ENCODE results near the gene CEMIP2. TPM values are rescaled to one million over a fixed set of nuclear protein-coding genes. Genes with fewer than 3 reads are reported as not detected.

The CEMIP2 gene
- total and polyA plus RNA-seq, 7 experiments from 2014 or later = 17.6 to 183 (median 87.7) TPM

DNA sequence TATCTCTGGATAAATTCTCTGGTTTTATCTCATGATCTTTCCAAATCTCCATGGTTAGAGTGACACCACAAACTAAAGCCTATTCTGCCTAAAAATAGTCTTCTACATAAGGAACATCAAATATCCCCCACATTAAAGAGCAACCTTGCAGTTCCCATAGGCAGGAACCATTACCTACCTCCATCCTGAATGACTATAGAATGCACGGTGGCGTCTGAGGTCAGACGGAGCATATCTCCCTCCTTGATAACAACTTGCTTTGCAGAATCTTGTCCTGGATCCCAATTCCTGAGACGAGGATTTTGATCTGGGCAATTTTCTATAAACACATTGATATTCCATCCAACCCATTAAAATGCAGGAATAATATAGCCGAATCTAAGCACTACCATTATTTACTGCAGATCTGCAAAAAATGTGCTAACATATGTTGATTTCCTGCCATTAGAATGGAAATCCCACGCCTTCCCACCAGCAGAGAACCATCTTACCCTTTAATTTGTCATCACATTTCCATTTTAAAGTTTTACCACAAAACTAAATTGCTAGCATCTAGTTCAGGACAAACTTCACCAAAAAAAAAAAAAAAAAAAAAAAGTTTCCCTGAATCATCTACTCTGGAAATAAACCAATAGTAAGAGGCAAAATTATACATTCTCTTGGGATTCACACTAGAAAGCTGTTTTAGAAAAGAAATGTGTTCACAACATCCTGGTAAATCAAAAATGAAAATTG lies 22.1 kb downstream of the CEMIP2 start:
- Mint-ChIP-seq H3K36me3 (peaks cover 14 to 61% (median 50%) of the 10 kb centered on the region in 5 donors), H3K27me3 (no peaks in the 10 kb centered on the region), H3K4me3 (no peak overlapping the region), H3K4me1 (peaks cover 14 to 66% (median 31%) of the 10 kb centered on the region in 7 donors), H3K27ac (peak overlapping the region in 4 of 9 donors; percentile 25 to 62 (median 47)), H3K9me3 (peaks cover 0 to 3% (median 0%) of the 10 kb centered on the region in 11 donors)
- Histone ChIP-seq H3K27me3 (ENCODE audit: control insufficient read depth in 2 of 2, insufficient read depth in 2 of 2, low read length in 2 of 2) (no peaks in the 10 kb centered on the region), H3K36me3 (ENCODE audit: control insufficient read depth in 2 of 3, insufficient read depth in 3 of 3, low read length in 3 of 3) (peaks cover 8 to 42% (median 21%) of the 10 kb centered on the region in 3 experiments), H3K4me3 (ENCODE audit: low read length) (no peak overlapping the region), H3K9me3 (ENCODE audit: control insufficient read depth in 2 of 3, low read length in 3 of 3) (no peaks in the 10 kb centered on the region), H3K27ac (ENCODE audit: low read depth, low read length) (no peak overlapping the region), H3K4me1 (ENCODE audit: control insufficient read depth in 2 of 2, insufficient read depth in 2 of 2, low read length in 2 of 2) (no peaks in the 10 kb centered on the region)
- ATAC-seq = no peak
- intact Hi-C loops (cut with micrococcal nuclease) = loop anchor here in 1 of 2 donors (2.0 kb wide), 1 partner anchor 15 kb away; no protein-coding TSS in a partner anchor
- DNase-seq = no peak
- ChIA-PET CTCF (no interaction called here), POLR2A (interaction anchor here (0.6 kb wide), 1 partner anchor 20 kb away, joined by 4 read pairs; no protein-coding TSS in a partner anchor)

DNA sequence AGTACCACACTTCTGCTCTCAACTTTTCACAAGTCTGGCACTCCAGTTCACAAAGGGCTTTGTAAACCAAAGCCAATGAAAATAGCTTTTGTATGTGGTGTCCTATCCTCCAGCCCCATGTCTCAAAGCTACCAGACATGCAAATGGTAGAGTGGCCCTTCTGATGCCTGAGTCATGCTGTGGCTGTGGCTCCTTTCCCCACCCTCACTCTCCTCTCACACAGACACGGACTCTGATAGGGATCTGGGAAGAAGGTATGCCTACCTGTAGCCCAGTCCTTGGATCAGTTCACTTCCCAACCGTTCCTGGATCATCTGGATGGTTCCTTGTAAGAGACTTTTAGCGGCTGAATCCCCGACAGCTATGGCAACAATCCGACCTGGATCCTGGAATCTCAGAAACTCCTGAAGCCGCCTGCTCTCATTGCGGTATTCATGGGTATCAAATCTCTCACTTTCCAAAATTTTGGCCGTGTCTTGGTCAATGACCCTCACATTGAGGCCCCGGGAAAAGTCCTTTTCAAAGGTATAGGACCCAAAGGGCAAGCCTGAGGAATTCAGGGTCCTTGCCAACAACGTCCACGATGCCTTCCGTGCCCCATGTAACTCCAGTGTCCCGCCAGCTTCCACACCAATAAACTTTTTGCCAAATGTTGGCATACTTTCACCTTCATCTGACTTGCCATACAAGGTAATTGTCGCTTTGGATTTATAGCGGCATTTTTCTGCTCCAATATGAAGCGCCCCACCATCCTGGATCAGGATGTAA lies 23.4 kb downstream of the CEMIP2 start:
- peaks cover 14 to 65% (median 28%) of the 10 kb centered on the region in 7 donors for H3K4me1 Mint-ChIP-seq
- H3K36me3 ChIP-seq (ENCODE audit: control insufficient read depth in 2 of 3, insufficient read depth in 3 of 3, low read length in 3 of 3) = peaks cover 11 to 47% (median 21%) of the 10 kb centered on the region in 3 experiments
- peak overlapping the region in 1 of 10 donors; percentile 15 for H3K4me3 Mint-ChIP-seq
- H3K36me3 Mint-ChIP-seq = peaks cover 14 to 62% (median 50%) of the 10 kb centered on the region in 5 donors
- CTCF ChIA-PET = no interaction called here
- ATAC-seq (no peak), DNase-seq (no peak)
- no peaks in the 10 kb centered on the region for H3K27me3 ChIP-seq (ENCODE audit: control insufficient read depth in 2 of 2, insufficient read depth in 2 of 2, low read length in 2 of 2)
- POLR2A ChIA-PET = no interaction called here
- no peak overlapping the region for H3K4me3 ChIP-seq (ENCODE audit: low read length)
- no peaks in the 10 kb centered on the region for H3K4me1 ChIP-seq (ENCODE audit: control insufficient read depth in 2 of 2, insufficient read depth in 2 of 2, low read length in 2 of 2)
- no peak overlapping the region for H3K27ac ChIP-seq (ENCODE audit: low read depth, low read length)
- peak overlapping the region in 5 of 9 donors; percentile 5 to 73 (median 49) for H3K27ac Mint-ChIP-seq
- peaks cover 0 to 3% (median 0%) of the 10 kb centered on the region in 11 donors for H3K9me3 Mint-ChIP-seq
- intact Hi-C loops (cut with micrococcal nuclease) = no loop called here
- H3K9me3 ChIP-seq (ENCODE audit: control insufficient read depth in 2 of 3, low read length in 3 of 3) = no peaks in the 10 kb centered on the region
- H3K27me3 Mint-ChIP-seq = no peaks in the 10 kb centered on the region

DNA sequence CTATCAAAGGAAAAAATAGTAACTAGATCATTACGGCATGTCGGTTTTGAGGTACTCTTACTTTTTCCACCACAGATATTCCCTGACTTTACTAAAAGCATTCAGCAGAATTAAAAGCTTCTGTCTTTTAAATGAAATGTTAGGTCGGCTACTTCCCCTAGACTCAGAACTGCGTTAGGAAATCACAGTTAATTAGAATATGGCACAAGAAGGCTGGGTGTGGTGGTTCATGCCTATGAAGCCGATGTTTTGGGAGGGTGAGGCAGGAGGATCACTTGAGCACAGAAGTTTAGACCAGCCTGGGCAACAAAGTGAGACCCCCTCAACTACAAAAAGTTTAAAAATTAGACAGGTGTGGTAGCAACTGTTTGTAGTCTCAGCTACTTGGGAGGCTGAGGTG lies 24.4 kb downstream of the CEMIP2 start:
- peaks cover 14 to 52% (median 17%) of the 10 kb centered on the region in 3 experiments for H3K36me3 ChIP-seq (ENCODE audit: control insufficient read depth in 2 of 3, insufficient read depth in 3 of 3, low read length in 3 of 3)
- no peak overlapping the region for H3K27ac ChIP-seq (ENCODE audit: low read depth, low read length)
- CTCF ChIA-PET = no interaction called here
- no peak overlapping the region for H3K4me3 Mint-ChIP-seq
- ATAC-seq = no peak
- POLR2A ChIA-PET = no interaction called here
- H3K9me3 Mint-ChIP-seq = peaks cover 0 to 3% (median 0%) of the 10 kb centered on the region in 11 donors
- H3K36me3 Mint-ChIP-seq = peaks cover 14 to 65% (median 53%) of the 10 kb centered on the region in 5 donors
- H3K9me3 ChIP-seq (ENCODE audit: control insufficient read depth in 2 of 3, low read length in 3 of 3) = no peaks in the 10 kb centered on the region
- no peak for DNase-seq
- no peaks in the 10 kb centered on the region for H3K27me3 ChIP-seq (ENCODE audit: control insufficient read depth in 2 of 2, insufficient read depth in 2 of 2, low read length in 2 of 2)
- H3K4me1 ChIP-seq (ENCODE audit: control insufficient read depth in 2 of 2, insufficient read depth in 2 of 2, low read length in 2 of 2) = no peaks in the 10 kb centered on the region
- H3K4me1 Mint-ChIP-seq = peaks cover 14 to 69% (median 28%) of the 10 kb centered on the region in 7 donors
- H3K27ac Mint-ChIP-seq = peak overlapping the region in 2 of 9 donors; percentile 42 to 74
- H3K27me3 Mint-ChIP-seq = no peaks in the 10 kb centered on the region
- H3K4me3 ChIP-seq (ENCODE audit: low read length) = no peak overlapping the region
- intact Hi-C loops (cut with micrococcal nuclease) = no loop called here

DNA sequence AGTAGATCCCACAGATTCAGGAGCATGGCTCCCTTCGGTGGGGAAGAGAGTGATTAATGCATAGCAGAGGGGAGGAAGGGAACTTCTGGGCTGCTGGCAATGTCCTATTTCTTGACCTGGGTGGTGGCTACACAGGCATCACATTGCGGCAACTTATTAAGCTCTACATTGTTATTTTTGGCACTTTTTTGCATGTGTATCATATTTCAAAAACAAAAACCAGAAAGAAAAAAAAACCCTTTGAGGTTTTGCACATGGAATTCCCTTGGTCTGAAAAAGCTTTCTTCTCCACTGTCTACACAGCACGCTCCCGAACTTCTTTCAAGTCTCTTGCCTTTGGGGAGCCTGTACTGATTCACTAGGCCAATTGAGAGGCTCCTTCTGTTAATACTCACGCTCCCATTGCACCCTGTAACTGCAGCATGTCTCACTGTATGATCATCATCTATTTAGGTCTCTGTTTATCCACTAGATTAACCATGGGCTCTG lies 25.1 kb downstream of the CEMIP2 start:
- ChIA-PET POLR2A (no interaction called here), CTCF (no interaction called here)
- peaks cover 12 to 64% (median 25%) of the 10 kb centered on the region in 7 donors for H3K4me1 Mint-ChIP-seq
- peak overlapping the region in 1 of 10 donors; percentile 12 for H3K4me3 Mint-ChIP-seq
- peak overlapping the region in 4 of 9 donors; percentile 39 to 74 (median 54) for H3K27ac Mint-ChIP-seq
- H3K27me3 Mint-ChIP-seq = no peaks in the 10 kb centered on the region
- H3K36me3 ChIP-seq (ENCODE audit: control insufficient read depth in 2 of 3, insufficient read depth in 3 of 3, low read length in 3 of 3) = peaks cover 10 to 45% (median 14%) of the 10 kb centered on the region in 3 experiments
- ATAC-seq (no peak), DNase-seq (no peak)
- H3K4me1 ChIP-seq (ENCODE audit: control insufficient read depth in 2 of 2, insufficient read depth in 2 of 2, low read length in 2 of 2) = no peaks in the 10 kb centered on the region
- H3K36me3 Mint-ChIP-seq = peaks cover 14 to 64% (median 47%) of the 10 kb centered on the region in 5 donors
- no peak overlapping the region for H3K4me3 ChIP-seq (ENCODE audit: low read length)
- no peak overlapping the region for H3K27ac ChIP-seq (ENCODE audit: low read depth, low read length)
- H3K27me3 ChIP-seq (ENCODE audit: control insufficient read depth in 2 of 2, insufficient read depth in 2 of 2, low read length in 2 of 2) = no peaks in the 10 kb centered on the region
- intact Hi-C loops (cut with micrococcal nuclease) = no loop called here
- peaks cover 0 to 2% (median 0%) of the 10 kb centered on the region in 11 donors for H3K9me3 Mint-ChIP-seq
- no peaks in the 10 kb centered on the region for H3K9me3 ChIP-seq (ENCODE audit: control insufficient read depth in 2 of 3, low read length in 3 of 3)

DNA sequence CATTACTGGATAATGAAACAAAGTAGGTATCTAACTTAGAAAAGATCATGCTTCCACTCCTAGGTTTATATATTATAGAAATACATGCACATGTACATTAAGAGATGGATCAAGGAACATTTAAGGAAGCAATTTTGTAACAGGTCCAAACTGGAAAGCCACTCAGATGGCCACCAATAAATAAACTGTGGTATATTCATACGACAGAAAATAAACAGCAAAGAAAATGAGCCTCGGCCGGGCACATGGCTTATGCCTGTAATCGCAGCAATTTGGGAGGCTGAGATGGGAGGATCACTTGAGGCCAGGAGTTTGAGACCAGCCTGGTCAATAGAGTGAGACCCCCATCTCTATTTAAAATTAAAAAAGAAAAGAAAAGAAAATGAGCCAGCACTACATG lies 25.6 kb downstream of the CEMIP2 start:
- H3K36me3 ChIP-seq (ENCODE audit: control insufficient read depth in 2 of 3, insufficient read depth in 3 of 3, low read length in 3 of 3) = peaks cover 10 to 40% (median 14%) of the 10 kb centered on the region in 3 experiments

DNA sequence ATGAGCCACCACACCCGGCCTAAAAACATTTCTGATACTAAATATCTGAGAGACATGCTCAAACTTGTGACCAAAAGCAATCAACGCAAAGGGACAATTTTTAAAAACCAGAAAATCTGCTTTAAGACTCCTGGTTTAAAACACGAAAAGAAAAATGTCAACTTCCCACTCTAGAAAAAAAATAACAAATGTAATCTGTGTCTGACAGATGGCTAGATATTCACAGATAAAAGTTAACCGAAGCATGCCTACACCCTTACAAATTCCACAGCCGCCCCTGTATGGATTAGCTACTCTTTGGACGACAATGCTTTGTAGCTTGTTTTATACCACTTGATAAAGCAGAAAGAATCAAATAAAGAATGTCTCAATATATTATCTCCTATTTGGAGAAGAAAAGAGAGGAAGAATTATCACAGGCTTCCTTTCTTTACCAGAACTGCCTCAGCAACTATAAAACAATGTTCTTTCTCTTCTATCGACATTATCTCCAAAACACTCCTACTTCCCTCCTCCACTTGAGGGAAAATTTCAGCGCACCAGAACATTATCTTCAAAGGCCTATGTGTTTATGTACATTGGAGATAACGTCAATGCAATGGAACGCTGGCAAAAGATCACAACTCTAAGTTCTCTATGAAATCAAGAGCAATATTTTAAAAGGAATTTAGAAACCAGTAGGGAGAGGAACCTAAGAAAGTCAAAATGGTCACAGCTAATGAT lies 26.2 kb downstream of the CEMIP2 start:
- DNase-seq = no peak
- H3K36me3 Mint-ChIP-seq = peaks cover 10 to 52% (median 39%) of the 10 kb centered on the region in 5 donors
- ATAC-seq = no peak
- H3K27me3 Mint-ChIP-seq = no peaks in the 10 kb centered on the region
- no peak overlapping the region for H3K27ac ChIP-seq (ENCODE audit: low read depth, low read length)
- no peaks in the 10 kb centered on the region for H3K27me3 ChIP-seq (ENCODE audit: control insufficient read depth in 2 of 2, insufficient read depth in 2 of 2, low read length in 2 of 2)
- intact Hi-C loops (cut with micrococcal nuclease) = no loop called here
- H3K4me1 ChIP-seq (ENCODE audit: control insufficient read depth in 2 of 2, insufficient read depth in 2 of 2, low read length in 2 of 2) = no peaks in the 10 kb centered on the region
- no peak overlapping the region for H3K4me3 ChIP-seq (ENCODE audit: low read length)
- POLR2A ChIA-PET = interaction anchor here (0.6 kb wide), 1 partner anchor 25 kb away, joined by 3 read pairs; no protein-coding TSS in a partner anchor
- CTCF ChIA-PET = no interaction called here
- H3K4me1 Mint-ChIP-seq = peaks cover 7 to 52% (median 22%) of the 10 kb centered on the region in 7 donors
- H3K9me3 Mint-ChIP-seq = peaks cover 0 to 2% (median 0%) of the 10 kb centered on the region in 11 donors
- no peaks in the 10 kb centered on the region for H3K9me3 ChIP-seq (ENCODE audit: control insufficient read depth in 2 of 3, low read length in 3 of 3)
- peak overlapping the region in 5 of 9 donors; percentile 11 to 71 (median 46) for H3K27ac Mint-ChIP-seq
- no peak overlapping the region for H3K4me3 Mint-ChIP-seq
- H3K36me3 ChIP-seq (ENCODE audit: control insufficient read depth in 2 of 3, insufficient read depth in 3 of 3, low read length in 3 of 3) = peaks cover 10 to 34% (median 14%) of the 10 kb centered on the region in 3 experiments

More for the DNA sequence above, 25.6 kb downstream of the CEMIP2 start:
- Mint-ChIP-seq H3K9me3 (peaks cover 0 to 2% (median 0%) of the 10 kb centered on the region in 11 donors), H3K27me3 (no peaks in the 10 kb centered on the region), H3K4me1 (peaks cover 9 to 58% (median 22%) of the 10 kb centered on the region in 7 donors), H3K36me3 (peaks cover 10 to 58% (median 44%) of the 10 kb centered on the region in 5 donors), H3K4me3 (no peak overlapping the region), H3K27ac (peak overlapping the region in 4 of 9 donors; percentile 10 to 46 (median 22))
- Histone ChIP-seq H3K4me1 (ENCODE audit: control insufficient read depth in 2 of 2, insufficient read depth in 2 of 2, low read length in 2 of 2) (no peaks in the 10 kb centered on the region), H3K27me3 (ENCODE audit: control insufficient read depth in 2 of 2, insufficient read depth in 2 of 2, low read length in 2 of 2) (no peaks in the 10 kb centered on the region), H3K9me3 (ENCODE audit: control insufficient read depth in 2 of 3, low read length in 3 of 3) (no peaks in the 10 kb centered on the region), H3K27ac (ENCODE audit: low read depth, low read length) (no peak overlapping the region), H3K4me3 (ENCODE audit: low read length) (no peak overlapping the region)
- POLR2A ChIA-PET = no interaction called here
- intact Hi-C loops (cut with micrococcal nuclease) = no loop called here
- ATAC-seq (no peak), DNase-seq (no peak)
- CTCF ChIA-PET = no interaction called here
